Mammary epithelial cell (primary cell): ENCODE measurements around the gene FRMD8.

Experiments used
- EZH2 ChIP-seq: IDR thresholded peaks from 2 replicates; pipeline ENCODE4 v1.6.1; 2012; ENCODE audit warnings: low read length, inconsistent platforms, borderline replicate concordance
- TF ChIP-seq, protein P1 (sequence below), 2 donors: IDR thresholded peaks in 1 of 2; conservative IDR thresholded peaks in 1 of 2; 2 replicates each; pipeline ENCODE4 v1.5.1; 2011 to 2012; ENCODE audit warnings: inconsistent platforms in 2 of 2, low read length in 2 of 2, mild to moderate bottlenecking in 2 of 2, control low read depth in 1 of 2, low read depth in 1 of 2; ENCODE audit not compliant: insufficient read depth in 1 of 2; ENCODE audit errors: extremely low read depth in 1 of 2

DNA sequence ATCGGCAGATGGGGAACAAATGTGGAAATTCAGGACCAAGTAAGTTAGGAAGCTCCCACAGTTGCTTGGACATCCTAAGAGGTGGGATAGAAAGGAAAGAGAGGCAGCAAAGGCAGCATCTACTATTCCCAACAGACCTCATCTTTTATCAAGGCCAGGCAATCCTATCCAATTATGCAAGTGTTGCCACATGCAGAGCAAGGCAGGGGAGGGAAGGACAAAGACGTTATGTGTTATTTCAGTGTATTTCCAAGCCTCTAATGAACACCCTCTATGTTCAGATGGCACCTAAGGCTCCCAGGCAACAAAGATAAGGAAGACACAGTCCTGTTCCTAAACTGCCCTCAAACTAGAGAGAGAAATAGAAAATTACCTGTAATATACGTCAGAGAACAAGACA is 22.7 kb upstream of the FRMD8 start:
- TF ChIP-seq, protein P1, sequence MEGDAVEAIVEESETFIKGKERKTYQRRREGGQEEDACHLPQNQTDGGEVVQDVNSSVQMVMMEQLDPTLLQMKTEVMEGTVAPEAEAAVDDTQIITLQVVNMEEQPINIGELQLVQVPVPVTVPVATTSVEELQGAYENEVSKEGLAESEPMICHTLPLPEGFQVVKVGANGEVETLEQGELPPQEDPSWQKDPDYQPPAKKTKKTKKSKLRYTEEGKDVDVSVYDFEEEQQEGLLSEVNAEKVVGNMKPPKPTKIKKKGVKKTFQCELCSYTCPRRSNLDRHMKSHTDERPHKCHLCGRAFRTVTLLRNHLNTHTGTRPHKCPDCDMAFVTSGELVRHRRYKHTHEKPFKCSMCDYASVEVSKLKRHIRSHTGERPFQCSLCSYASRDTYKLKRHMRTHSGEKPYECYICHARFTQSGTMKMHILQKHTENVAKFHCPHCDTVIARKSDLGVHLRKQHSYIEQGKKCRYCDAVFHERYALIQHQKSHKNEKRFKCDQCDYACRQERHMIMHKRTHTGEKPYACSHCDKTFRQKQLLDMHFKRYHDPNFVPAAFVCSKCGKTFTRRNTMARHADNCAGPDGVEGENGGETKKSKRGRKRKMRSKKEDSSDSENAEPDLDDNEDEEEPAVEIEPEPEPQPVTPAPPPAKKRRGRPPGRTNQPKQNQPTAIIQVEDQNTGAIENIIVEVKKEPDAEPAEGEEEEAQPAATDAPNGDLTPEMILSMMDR (conservative IDR thresholded peaks at IDR 0.05 in 1 of 2, IDR thresholded peaks at IDR 0.05 in 1 of 2; ENCODE audit: extremely low read depth in 1 of 2, insufficient read depth in 1 of 2, low read depth in 1 of 2, low read length in 2 of 2) = no peak
- no peak for TF ChIP-seq EZH2
